HL-60 (cell line): ENCODE measurements around the gene SYNM.

Experiments used
- DNase-seq, 2 experiments: peaks; one replicate each; pipeline ENCODE4 v3.0.0-alpha.2; 2010 to 2020; ENCODE audit warnings: low read depth in 1 of 2, low spot score in 1 of 2
- H3K27ac ChIP-seq: fragments of 250-450 bp; sonication (Bioruptor Pico); replicated peaks from 2 replicates; pipeline ENCODE4 v1.5.1; 2020; ENCODE audit warnings: mild to moderate bottlenecking, moderate library complexity
- H3K27me3 ChIP-seq: fragments of 250-450 bp; sonication (Bioruptor Pico); 2 replicates; pipeline ENCODE4 v1.5.1; 2021; ENCODE audit warnings: mild to moderate bottlenecking, moderate library complexity; ENCODE audit not compliant: insufficient read depth, poor library complexity, severe bottlenecking
- H3K4me3 ChIP-seq: replicated peaks from 2 replicates; pipeline ENCODE4 v1.5.1; 2011; ENCODE audit warnings: mild to moderate bottlenecking, control low read depth, low read length; ENCODE audit not compliant: insufficient read depth
- GABPA ChIP-seq: IDR thresholded peaks from 2 replicates; pipeline ENCODE4 v1.6.1; 2012; ENCODE audit warnings: low read depth
- POLR2AphosphoS5 ChIP-seq: IDR thresholded peaks from 2 replicates; pipeline ENCODE4 v1.6.1; 2012; ENCODE audit warnings: low read depth
- SPI1 ChIP-seq: IDR thresholded peaks from 2 replicates; pipeline ENCODE4 v1.6.1; 2012; ENCODE audit warnings: low read depth, mild to moderate bottlenecking, borderline replicate concordance
- TF ChIP-seq, protein P1 (sequence below): IDR thresholded peaks from 2 replicates; pipeline ENCODE4 v1.6.1; 2012; ENCODE audit warnings: low read depth; ENCODE audit not compliant: insufficient replicate concordance
- TF ChIP-seq, protein P2 (sequence below): IDR thresholded peaks from one replicate; pipeline ENCODE4 v1.5.1; 2011; ENCODE audit warnings: low read length, control low read depth, inconsistent platforms; ENCODE audit not compliant: insufficient read depth

Gene SYNM

DNA sequence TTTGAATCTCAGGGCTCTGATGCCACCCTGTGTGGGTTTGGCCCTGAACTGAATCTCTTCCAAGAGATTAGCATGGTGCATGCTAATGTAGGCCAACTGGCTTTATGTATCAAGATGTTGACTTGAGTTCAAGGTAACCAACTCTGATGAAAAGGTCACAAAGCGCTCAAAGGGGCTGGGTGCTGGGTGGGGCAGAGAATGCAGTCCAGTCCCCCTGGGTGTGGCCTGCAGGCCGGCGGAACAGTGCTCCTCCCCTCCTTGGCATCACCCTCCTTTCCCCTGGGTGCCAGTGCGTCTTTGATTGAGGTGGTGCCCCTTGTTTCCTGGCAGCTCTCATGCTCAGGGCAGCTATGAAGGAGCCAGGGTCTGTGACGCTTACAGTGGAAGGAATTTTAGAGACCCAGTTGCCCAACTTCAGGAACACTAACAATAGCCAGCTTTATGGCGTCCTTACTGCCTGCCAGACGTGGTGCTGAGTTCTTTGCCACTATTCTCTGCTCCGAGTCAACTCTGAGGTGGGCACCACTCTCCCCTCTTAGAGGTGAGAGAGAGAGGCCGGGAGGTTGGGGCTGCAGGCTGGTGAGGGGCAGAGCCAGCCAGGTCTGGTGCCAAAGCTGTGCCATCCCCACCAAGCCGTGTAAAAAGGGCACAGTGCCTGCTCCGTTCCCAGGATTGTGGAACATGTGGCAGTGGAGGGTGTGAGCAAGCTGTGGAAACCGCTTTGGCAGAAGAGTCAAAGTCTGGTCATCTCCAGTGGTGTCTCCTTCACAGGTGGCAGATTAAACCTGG, 9.8 kb downstream of the SYNM start:
- no peak overlapping the region for H3K27ac ChIP-seq
- no peaks in the 10 kb centered on the region for H3K27me3 ChIP-seq
- TF ChIP-seq, protein P1, sequence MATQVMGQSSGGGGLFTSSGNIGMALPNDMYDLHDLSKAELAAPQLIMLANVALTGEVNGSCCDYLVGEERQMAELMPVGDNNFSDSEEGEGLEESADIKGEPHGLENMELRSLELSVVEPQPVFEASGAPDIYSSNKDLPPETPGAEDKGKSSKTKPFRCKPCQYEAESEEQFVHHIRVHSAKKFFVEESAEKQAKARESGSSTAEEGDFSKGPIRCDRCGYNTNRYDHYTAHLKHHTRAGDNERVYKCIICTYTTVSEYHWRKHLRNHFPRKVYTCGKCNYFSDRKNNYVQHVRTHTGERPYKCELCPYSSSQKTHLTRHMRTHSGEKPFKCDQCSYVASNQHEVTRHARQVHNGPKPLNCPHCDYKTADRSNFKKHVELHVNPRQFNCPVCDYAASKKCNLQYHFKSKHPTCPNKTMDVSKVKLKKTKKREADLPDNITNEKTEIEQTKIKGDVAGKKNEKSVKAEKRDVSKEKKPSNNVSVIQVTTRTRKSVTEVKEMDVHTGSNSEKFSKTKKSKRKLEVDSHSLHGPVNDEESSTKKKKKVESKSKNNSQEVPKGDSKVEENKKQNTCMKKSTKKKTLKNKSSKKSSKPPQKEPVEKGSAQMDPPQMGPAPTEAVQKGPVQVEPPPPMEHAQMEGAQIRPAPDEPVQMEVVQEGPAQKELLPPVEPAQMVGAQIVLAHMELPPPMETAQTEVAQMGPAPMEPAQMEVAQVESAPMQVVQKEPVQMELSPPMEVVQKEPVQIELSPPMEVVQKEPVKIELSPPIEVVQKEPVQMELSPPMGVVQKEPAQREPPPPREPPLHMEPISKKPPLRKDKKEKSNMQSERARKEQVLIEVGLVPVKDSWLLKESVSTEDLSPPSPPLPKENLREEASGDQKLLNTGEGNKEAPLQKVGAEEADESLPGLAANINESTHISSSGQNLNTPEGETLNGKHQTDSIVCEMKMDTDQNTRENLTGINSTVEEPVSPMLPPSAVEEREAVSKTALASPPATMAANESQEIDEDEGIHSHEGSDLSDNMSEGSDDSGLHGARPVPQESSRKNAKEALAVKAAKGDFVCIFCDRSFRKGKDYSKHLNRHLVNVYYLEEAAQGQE, result no peak
- TF ChIP-seq, protein P2, sequence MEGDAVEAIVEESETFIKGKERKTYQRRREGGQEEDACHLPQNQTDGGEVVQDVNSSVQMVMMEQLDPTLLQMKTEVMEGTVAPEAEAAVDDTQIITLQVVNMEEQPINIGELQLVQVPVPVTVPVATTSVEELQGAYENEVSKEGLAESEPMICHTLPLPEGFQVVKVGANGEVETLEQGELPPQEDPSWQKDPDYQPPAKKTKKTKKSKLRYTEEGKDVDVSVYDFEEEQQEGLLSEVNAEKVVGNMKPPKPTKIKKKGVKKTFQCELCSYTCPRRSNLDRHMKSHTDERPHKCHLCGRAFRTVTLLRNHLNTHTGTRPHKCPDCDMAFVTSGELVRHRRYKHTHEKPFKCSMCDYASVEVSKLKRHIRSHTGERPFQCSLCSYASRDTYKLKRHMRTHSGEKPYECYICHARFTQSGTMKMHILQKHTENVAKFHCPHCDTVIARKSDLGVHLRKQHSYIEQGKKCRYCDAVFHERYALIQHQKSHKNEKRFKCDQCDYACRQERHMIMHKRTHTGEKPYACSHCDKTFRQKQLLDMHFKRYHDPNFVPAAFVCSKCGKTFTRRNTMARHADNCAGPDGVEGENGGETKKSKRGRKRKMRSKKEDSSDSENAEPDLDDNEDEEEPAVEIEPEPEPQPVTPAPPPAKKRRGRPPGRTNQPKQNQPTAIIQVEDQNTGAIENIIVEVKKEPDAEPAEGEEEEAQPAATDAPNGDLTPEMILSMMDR, result no peak
- TF ChIP-seq GABPA (no peak), SPI1 (no peak), POLR2AphosphoS5 (no peak)
- no peak for DNase-seq
- no peak overlapping the region for H3K4me3 ChIP-seq

DNA sequence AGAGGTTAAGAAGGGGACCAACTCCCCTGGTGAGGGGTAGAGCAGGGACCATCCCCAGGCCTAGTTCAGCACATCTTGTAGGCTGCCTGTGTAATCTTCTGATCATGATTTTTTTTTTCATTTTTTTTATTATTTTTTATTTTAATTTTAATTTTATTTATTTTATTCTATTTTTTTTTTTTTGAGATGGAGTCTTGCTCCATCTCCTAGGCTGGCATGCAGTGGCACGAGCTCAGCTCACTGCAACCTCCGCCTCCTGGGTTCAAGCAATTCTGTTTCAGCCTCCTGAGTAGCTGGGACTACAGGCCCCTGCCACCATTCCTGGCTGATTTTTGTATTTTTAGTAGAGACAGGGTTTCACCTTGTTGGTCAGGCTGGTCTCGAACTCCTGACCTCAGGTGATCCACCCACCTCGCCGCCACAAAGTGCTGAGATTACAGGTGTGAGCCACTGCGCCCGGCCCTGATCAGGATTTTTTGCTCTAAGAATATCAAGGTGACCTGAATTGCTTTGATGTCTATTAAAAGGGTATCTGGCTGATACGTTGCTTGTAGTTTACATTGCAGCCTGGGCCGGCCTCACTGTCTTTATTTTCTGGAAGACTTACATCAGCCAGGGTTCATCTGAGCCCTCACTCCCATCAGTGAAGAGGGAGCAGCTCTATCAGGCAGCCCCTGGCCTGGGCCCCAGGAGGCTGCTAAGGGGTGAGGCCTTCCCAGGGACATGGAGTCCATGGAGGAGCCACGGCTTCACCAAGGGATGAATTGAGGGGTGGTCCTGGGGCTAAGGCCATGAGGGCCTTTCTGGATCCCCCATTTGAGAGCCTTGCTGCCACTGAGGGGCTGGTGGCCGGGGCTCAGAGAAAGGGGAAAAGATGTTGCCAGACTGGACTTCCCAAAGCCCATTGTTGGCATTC, 10.7 kb downstream of the SYNM start:
- Histone ChIP-seq H3K4me3 (no peak overlapping the region), H3K27me3 (no peaks in the 10 kb centered on the region), H3K27ac (no peak overlapping the region)
- TF ChIP-seq GABPA (no peak), SPI1 (no peak), POLR2AphosphoS5 (no peak)
- TF ChIP-seq, protein P2, result no peak
- TF ChIP-seq, protein P1, result no peak
- DNase-seq, result no peak

DNA sequence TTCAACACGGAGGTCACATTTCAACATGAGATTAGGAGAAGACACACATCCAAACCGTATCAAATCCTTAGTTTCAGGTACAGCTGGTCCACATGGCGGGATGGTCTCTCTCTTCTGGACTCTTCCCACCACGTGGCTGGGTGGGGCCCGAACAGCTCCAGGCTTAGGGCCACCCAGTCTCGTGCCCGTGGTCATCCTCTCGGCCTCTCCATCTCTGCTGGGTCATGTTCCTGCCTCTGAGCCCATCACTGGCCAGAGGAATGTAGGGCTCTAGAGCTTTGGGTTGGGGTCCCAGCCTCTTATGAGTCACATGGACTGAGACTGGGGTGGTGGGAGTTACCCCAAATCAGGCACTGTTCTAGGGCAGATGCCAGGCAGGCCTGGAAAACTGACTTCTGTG, 12.2 kb downstream of the SYNM start:
- Histone ChIP-seq H3K4me3 (no peak overlapping the region), H3K27me3 (no peaks in the 10 kb centered on the region), H3K27ac (no peak overlapping the region)
- no peak for DNase-seq
- TF ChIP-seq POLR2AphosphoS5, result no peak
- no peak for TF ChIP-seq SPI1
- TF ChIP-seq, protein P2, result no peak
- TF ChIP-seq GABPA, result no peak
- TF ChIP-seq, protein P1, result no peak
